Esophagus muscularis mucosa (tissue), 4 donors: Measurements from ENCODE around the gene TAS2R13.

Experiments used
- EP300 ChIP-seq: sonication (generic); formaldehyde crosslinking; IDR thresholded peaks from one replicate; pipeline ENCODE4 v1.6.1; 2017; ENCODE audit warnings: antibody characterized with exemption
- POLR2A ChIP-seq: fragments of 450-650 bp; IDR thresholded peaks from one replicate; pipeline ENCODE4 v1.6.1; 2017; ENCODE audit warnings: antibody characterized with exemption, moderate library complexity, mild to moderate bottlenecking, low read depth
- TF ChIP-seq, protein P1 (sequence below), 3 experiments: fragments of 200-600 bp in 2 of 3; fragments of 450-650 bp in 1 of 3; sonication (generic) in 2 of 3; IDR thresholded peaks; one replicate each; pipeline ENCODE4 v1.5.1; 2017 to 2019; ENCODE audit warnings: antibody characterized with exemption in 3 of 3, mild to moderate bottlenecking in 2 of 3, moderate library complexity in 1 of 3

DNA sequence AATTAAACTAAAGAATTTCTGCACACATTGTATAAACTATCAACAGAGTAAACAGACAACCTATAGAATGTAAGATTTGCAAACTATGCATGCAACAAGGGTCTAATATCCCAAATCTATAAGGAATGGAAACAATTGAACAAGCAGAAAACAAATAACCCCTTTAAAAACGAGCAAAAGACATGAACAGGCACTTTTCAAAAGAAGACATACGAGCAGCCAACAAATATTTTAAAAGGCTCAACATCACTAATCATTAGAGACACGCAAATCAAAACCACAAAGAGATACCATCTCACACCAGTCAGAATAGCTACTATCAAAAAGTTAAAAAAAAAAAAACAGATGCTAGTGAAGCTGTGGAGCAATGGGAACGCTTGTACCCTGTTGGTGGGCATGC, 4.7 kb downstream of the TAS2R13 start:
- TF ChIP-seq, protein P1, sequence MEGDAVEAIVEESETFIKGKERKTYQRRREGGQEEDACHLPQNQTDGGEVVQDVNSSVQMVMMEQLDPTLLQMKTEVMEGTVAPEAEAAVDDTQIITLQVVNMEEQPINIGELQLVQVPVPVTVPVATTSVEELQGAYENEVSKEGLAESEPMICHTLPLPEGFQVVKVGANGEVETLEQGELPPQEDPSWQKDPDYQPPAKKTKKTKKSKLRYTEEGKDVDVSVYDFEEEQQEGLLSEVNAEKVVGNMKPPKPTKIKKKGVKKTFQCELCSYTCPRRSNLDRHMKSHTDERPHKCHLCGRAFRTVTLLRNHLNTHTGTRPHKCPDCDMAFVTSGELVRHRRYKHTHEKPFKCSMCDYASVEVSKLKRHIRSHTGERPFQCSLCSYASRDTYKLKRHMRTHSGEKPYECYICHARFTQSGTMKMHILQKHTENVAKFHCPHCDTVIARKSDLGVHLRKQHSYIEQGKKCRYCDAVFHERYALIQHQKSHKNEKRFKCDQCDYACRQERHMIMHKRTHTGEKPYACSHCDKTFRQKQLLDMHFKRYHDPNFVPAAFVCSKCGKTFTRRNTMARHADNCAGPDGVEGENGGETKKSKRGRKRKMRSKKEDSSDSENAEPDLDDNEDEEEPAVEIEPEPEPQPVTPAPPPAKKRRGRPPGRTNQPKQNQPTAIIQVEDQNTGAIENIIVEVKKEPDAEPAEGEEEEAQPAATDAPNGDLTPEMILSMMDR (IDR thresholded peaks at IDR 0.05), result no peak
- no peak for TF ChIP-seq EP300
- no peak for TF ChIP-seq POLR2A
